AG10803 (cell line): Measurements from ENCODE around the gene ABTB1.

Source experiments
- DNase-seq: peaks from one replicate; pipeline ENCODE4 v3.0.0; 2010; ENCODE audit warnings: low read depth
- H3K4me3 ChIP-seq: 2 replicates; pipeline ENCODE4 v1.5.1; 2011; ENCODE audit warnings: mild to moderate bottlenecking, low read length, control low read depth
- TF ChIP-seq, protein P1 (sequence below): conservative IDR thresholded peaks from 2 replicates; pipeline ENCODE4 v1.5.1; 2011; ENCODE audit warnings: mild to moderate bottlenecking, low read length, control low read depth, inconsistent platforms

The ABTB1 gene

DNA sequence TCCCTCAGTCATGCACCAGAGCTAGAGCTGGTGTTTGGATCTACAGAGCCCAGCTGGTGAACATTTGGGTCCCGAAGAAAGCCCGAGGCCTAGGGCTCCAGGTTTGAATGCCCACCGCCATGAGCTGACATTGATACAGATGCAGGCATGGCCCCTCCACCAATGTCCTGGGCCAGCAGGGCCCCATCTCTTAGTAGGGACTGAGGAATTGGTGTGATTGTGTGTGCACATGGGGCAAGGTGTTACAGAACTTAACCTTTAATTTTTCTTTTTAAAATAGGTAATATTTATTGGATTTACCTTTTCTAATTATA lies 32.8 kb upstream of the ABTB1 start:
- no peak overlapping the region for H3K4me3 ChIP-seq
- no peak for DNase-seq
- TF ChIP-seq, protein P1, sequence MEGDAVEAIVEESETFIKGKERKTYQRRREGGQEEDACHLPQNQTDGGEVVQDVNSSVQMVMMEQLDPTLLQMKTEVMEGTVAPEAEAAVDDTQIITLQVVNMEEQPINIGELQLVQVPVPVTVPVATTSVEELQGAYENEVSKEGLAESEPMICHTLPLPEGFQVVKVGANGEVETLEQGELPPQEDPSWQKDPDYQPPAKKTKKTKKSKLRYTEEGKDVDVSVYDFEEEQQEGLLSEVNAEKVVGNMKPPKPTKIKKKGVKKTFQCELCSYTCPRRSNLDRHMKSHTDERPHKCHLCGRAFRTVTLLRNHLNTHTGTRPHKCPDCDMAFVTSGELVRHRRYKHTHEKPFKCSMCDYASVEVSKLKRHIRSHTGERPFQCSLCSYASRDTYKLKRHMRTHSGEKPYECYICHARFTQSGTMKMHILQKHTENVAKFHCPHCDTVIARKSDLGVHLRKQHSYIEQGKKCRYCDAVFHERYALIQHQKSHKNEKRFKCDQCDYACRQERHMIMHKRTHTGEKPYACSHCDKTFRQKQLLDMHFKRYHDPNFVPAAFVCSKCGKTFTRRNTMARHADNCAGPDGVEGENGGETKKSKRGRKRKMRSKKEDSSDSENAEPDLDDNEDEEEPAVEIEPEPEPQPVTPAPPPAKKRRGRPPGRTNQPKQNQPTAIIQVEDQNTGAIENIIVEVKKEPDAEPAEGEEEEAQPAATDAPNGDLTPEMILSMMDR, result no peak

DNA sequence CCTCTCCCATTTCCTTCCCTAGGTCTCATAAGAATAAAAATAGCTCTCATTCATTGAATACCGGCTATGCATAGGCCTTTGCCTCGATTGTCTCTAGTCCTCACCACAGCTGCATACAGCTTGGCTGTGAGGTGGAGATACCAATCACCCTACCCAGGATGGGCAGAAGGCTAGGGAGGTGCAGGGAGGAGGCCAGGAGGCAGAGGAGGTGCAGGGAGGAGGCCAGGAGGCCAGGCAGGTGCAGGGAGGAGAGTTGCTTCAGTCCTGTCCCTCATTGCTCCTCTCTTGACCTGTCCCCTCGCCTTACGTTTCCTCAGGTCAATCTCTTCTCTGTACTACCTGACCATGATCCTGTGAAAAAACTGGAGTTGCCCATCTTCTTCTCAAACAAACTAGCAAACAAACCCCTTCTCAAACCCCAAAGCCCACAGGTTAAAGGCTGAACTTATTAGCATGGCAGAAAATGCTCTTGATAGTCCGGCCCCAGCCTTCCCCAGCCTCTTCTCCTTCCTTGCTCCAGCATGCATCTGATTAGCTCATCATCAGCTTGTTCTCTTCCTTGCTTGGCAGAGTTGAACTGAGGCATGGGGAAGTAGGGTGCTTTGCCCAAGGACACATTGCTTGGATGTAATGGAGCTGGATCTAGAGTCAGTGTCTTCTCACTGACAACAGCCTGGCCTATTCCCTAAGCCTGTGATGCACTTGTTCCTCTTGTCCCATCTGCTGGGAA lies 27.9 kb upstream of the ABTB1 start:
- H3K4me3 ChIP-seq, result no peak overlapping the region
- no peak for DNase-seq
- TF ChIP-seq, protein P1, result no peak

DNA sequence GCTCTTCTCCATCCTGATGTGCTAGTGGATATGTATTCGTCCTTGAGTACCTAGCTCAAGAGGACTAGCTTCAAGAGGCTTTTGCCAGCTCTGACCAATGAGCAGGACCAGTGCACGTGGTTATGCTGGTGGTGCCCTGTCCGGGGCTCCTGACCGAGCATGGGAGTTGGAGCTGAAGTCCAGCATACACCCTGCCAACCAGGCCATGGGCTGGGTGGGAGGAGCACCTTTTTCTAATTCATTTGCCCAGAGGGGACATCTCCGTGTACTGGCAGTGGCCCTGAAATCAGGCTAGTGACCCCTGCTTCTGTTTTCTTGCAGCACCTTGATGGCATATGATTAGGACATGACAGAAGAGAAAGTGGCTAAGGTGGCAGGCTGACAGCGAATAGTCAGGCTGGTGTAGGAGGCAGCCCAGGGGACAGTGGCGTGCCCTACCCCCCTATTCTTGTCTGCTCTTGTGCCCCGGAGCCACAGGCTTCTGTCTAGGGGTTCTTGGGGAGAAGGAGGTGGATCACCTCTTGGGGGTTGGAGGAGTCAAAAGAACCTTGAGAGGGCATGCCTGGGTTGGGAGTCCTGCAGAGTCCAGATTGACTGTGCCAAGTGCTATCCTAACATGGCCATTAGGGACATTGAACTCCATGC lies 27.3 kb upstream of the ABTB1 start:
- H3K4me3 ChIP-seq, result no peak overlapping the region
- no peak for DNase-seq
- TF ChIP-seq, protein P1, result no peak

DNA sequence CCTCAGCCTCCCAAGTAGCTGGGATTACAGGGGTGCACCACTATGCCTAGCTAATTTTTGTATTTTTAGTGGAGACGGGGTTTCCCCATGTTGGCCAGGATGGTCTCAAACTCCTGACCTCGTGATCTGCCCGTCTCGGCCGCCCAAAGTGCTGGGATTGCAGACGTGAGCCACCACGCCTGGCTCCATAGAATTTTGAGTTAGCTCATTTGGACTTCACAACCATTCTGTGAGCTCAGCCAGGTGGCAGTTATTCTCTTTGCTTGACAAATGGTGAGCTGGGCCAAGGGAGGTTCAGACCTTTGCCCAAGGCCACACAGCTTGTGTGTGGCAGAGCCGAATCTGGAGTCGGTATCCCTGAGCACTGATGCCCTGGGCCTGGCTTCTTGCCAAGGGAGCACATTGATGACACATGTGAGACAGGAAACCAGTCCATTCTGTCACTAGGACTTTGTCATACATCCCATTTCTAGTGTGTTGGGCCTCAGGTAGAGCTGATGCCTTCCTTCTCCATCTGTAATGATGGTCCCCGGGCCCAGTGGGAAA lies 26.2 kb upstream of the ABTB1 start:
- H3K4me3 ChIP-seq, result no peak overlapping the region
- DNase-seq, result no peak
- TF ChIP-seq, protein P1, result no peak

DNA sequence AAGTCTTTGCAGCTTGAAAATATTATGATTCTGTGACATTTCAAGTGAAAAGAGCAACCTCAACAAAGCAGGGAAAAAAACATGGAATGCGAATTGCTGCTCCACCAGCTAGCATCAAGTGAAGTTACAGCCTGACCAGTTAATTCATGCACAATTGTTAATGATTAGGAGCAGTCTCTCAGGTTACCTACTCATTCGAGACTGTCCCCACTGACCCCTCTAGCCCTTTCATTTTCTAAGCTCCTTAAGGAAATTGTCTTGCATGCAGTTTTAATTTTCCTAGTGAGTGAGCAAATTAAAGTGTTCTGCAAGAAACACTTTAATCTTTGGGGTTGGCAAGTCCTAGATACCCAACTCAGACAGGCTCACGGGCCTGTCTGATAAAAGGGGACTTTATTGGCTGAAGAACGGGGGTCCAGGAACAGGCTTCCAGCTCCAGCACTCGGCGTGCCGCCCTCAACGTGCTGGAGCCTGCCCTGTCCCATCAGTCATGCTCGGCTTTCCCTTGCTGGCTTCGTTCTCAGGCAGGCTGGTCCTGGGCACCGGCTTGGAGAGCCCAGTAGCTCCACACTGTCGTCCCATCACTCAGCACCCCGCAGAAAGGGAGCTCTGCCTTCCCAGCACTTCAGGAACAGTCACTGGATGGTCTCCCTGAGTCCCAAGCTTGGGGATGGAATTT lies 25.4 kb upstream of the ABTB1 start:
- DNase-seq, result no peak
- TF ChIP-seq, protein P1, result no peak
- no peak overlapping the region for H3K4me3 ChIP-seq

DNA sequence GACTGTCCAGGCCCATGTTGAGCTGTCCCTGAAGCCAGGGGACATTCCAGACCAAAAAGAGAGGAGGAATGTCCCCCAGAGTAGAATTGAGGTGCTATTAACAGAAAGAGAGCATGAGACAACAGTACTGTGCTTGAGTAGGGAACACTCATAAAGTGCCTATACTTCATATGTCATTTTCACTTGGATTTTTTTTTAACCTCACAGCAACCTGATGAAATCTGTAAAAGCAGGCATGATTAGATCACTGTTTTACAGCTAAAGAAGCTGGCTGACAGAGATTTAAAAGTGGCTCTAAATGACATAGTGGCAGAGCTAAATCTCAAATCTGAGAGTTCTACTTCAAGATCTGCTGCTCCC lies 24.9 kb upstream of the ABTB1 start:
- no peak for DNase-seq
- TF ChIP-seq, protein P1, result no peak
- no peak overlapping the region for H3K4me3 ChIP-seq
